Endothelial cell of umbilical vein (primary cell): ENCODE measurements around the gene ITGAX. TPM values are rescaled to one million over a fixed set of nuclear protein-coding genes. Genes with fewer than 3 reads are reported as not detected.

Experiments used
- BruUV-seq: library from RNA; stranded (reverse); fragments of 400-500 nt; replicated peaks from 2 replicates; lab custom pipeline; 2021; lab: Mats Ljungman, UMichigan
- CTCF ChIA-PET: fragments of 300-600, 350-600 bp; sonication (Branson Sonifier 250); formaldehyde crosslinking; loops from one replicate; lab custom pipeline; 2021; ENCODE audit warnings: antibody characterized with exemption, inconsistent platforms; lab: Charles Lee
- POLR2A ChIA-PET: fragments of 300-600, 350-600 bp; sonication (Branson Sonifier 250); formaldehyde crosslinking; loops from one replicate; lab custom pipeline; 2021; ENCODE audit warnings: antibody characterized with exemption, inconsistent platforms; lab: Charles Lee
- DNase-seq: peaks from one replicate; pipeline ENCODE4 v3.0.0-alpha.2; 2011; ENCODE audit warnings: low read depth, low spot score
- FAIRE-seq: peaks from 2 replicates; lab custom pipeline; 2011; peaks lifted over from hg19 to GRCh38; lab: Jason Lieb, UNC
- H2AFZ ChIP-seq: 2 replicates; pipeline ENCODE4 v1.6.0; 2012; ENCODE audit warnings: low read depth, low read length, control low read depth, inconsistent platforms
- H3K27ac ChIP-seq: 2 replicates; pipeline ENCODE4 v1.5.1; 2011; ENCODE audit warnings: low read depth, mild to moderate bottlenecking, control low read depth, low read length, moderate library complexity; ENCODE audit not compliant: insufficient read depth
- H3K27me3 ChIP-seq, 2 experiments: 2 replicates each; pipeline versions ENCODE4 v1.6.0 to v1.6.1; 2011; ENCODE audit warnings: low read length in 2 of 2, mixed read lengths in 1 of 2; ENCODE audit not compliant: control insufficient read depth in 2 of 2, insufficient read depth in 2 of 2
- H3K36me3 ChIP-seq, 2 experiments: 2 replicates in 1 of 2; 3 replicates in 1 of 2; pipeline ENCODE4 v1.5.1; 2011; ENCODE audit warnings: low read length in 2 of 2, mild to moderate bottlenecking in 1 of 2, moderate library complexity in 1 of 2; ENCODE audit not compliant: control insufficient read depth in 2 of 2, insufficient read depth in 2 of 2; ENCODE audit errors: extremely low read depth in 1 of 2
- H3K4me1 ChIP-seq: 3 replicates; pipeline ENCODE4 v1.5.1; 2011; ENCODE audit warnings: mild to moderate bottlenecking, low read length; ENCODE audit not compliant: control insufficient read depth, insufficient read depth; ENCODE audit errors: extremely low read depth
- H3K4me2 ChIP-seq: 2 replicates; pipeline ENCODE4 v1.6.1; 2011; ENCODE audit warnings: low read length, control low read depth, mixed read lengths; ENCODE audit not compliant: insufficient read depth
- H3K4me3 ChIP-seq, 3 experiments: fragments of 200-600 bp in 1 of 3; sonication (generic), shearing (Covaris generic) in 1 of 3; replicated peaks in 1 of 3; 2 replicates each; pipeline ENCODE4 v1.5.1; 2011 to 2016; ENCODE audit warnings: control low read depth in 3 of 3, low read length in 3 of 3, mild to moderate bottlenecking in 2 of 3, inconsistent platforms in 1 of 3, low read depth in 1 of 3, moderate library complexity in 1 of 3; ENCODE audit not compliant: insufficient read depth in 1 of 3
- H3K79me2 ChIP-seq: 2 replicates; pipeline ENCODE4 v1.6.0; 2012; ENCODE audit warnings: low read length, inconsistent platforms; ENCODE audit not compliant: control insufficient read depth, insufficient read depth
- H3K9ac ChIP-seq: replicated peaks from 2 replicates; pipeline ENCODE3; 2011; ENCODE audit warnings: low read length, control low read depth; ENCODE audit not compliant: insufficient read depth; ENCODE audit errors: extremely low read depth
- H3K9me1 ChIP-seq: replicated peaks from 3 replicates; pipeline ENCODE4 v1.6.0; 2011; ENCODE audit warnings: mild to moderate bottlenecking, low read length; ENCODE audit not compliant: control insufficient read depth, insufficient read depth; ENCODE audit errors: extremely low read depth
- H3K9me3 ChIP-seq: replicated peaks from 2 replicates; pipeline ENCODE4 v1.5.1; 2012; ENCODE audit warnings: low read length, inconsistent platforms; ENCODE audit not compliant: control insufficient read depth, insufficient read depth
- H4K20me1 ChIP-seq: replicated peaks from 2 replicates; pipeline ENCODE3; 2011; ENCODE audit warnings: mild to moderate bottlenecking, low read length; ENCODE audit not compliant: control insufficient read depth, insufficient read depth; ENCODE audit errors: extremely low read depth
- EZH2 ChIP-seq: IDR thresholded peaks from 2 replicates; pipeline ENCODE4 v1.6.1; 2012; ENCODE audit warnings: borderline replicate concordance, low read depth, mild to moderate bottlenecking, moderate library complexity, low read length, inconsistent platforms; ENCODE audit not compliant: severe bottlenecking
- FOS ChIP-seq: IDR thresholded peaks from 2 replicates; pipeline ENCODE4 v1.6.1; 2011; ENCODE audit warnings: mild to moderate bottlenecking, low read length, moderate library complexity, borderline replicate concordance; ENCODE audit not compliant: insufficient read depth
- GATA2 ChIP-seq: IDR thresholded peaks from 2 replicates; pipeline ENCODE4 v1.7.0; 2011; ENCODE audit warnings: low read depth, mild to moderate bottlenecking, moderate library complexity, mixed read lengths, low read length; ENCODE audit not compliant: insufficient read length, insufficient read depth
- JUN ChIP-seq: IDR thresholded peaks from 2 replicates; pipeline ENCODE4 v1.6.1; 2011; ENCODE audit warnings: borderline replicate concordance, low read depth; ENCODE audit not compliant: insufficient read length, insufficient read depth
- MYC ChIP-seq: IDR thresholded peaks from one replicate; pipeline ENCODE4 v1.6.1; 2011; ENCODE audit warnings: mild to moderate bottlenecking, low read depth, low read length
- POLR2A ChIP-seq: IDR thresholded peaks from 2 replicates; pipeline ENCODE4 v1.6.1; 2012; ENCODE audit warnings: low read depth, mild to moderate bottlenecking, control low read depth, low read length
- POLR2AphosphoS5 ChIP-seq: IDR thresholded peaks from 2 replicates; pipeline ENCODE4 v1.6.1; 2012; ENCODE audit warnings: low read depth, mild to moderate bottlenecking, control low read depth, low read length, moderate library complexity; ENCODE audit not compliant: insufficient read depth
- dilution Hi-C: fragments of 300-500 bp; cut with MboI; formaldehyde crosslinking; loops from one replicate; pipeline ENCODE4 v1.15.0; 2019; ENCODE audit warnings: low sequenced_read_pairs; ENCODE audit not compliant: extremely low pct_ligation_motif_present
- intact Hi-C: fragments of 100-400 bp; cut with micrococcal nuclease; formaldehyde crosslinking; loops from one replicate; pipeline ENCODE4 v1.10.0; 2022
- polyA plus RNA-seq, 4 experiments: library from polyadenylated mRNA; depleted of rRNA in 3 of 4; stranded (reverse) in 3 of 4; unstranded in 1 of 4; fragments of >200 nt; gene quantifications; 2 replicates each; pipeline versions ENCODE4 v1.2.1 to v1.2.3, GENCODE V29; 2011 to 2012; ENCODE audit warnings: missing spikeins in 1 of 4
- total RNA-seq: library from RNA; stranded (reverse); gene quantifications from 2 replicates; pipeline ENCODE4 v1.2.3, GENCODE V29; 2021
- TF ChIP-seq, protein P1 (sequence below), 2 donors: IDR thresholded peaks; 1 replicate in 1 of 2; 2 replicates in 1 of 2; pipeline ENCODE4 v1.5.1; 2011; ENCODE audit warnings: low read length in 2 of 2, mild to moderate bottlenecking in 2 of 2, moderate library complexity in 2 of 2, control low read depth in 1 of 2, inconsistent platforms in 1 of 2, low read depth in 1 of 2; ENCODE audit not compliant: insufficient read depth in 1 of 2; ENCODE audit errors: extremely low read depth in 1 of 2
- TF ChIP-seq, protein P2 (sequence below): IDR thresholded peaks from 2 replicates; pipeline ENCODE4 v1.6.1; 2011; ENCODE audit not compliant: insufficient read depth, insufficient read length

The ITGAX gene
- total and polyA plus RNA-seq, 2 donors (not counting 3 experiments of a cell fraction or from before 2014, with no cell fraction given), result 0.18 to 1.4 TPM

- dilution Hi-C loops, result no loop called here
- Histone ChIP-seq H3K27ac (no peak overlapping the region), H3K36me3 (no peaks in the 10 kb centered on the region), H4K20me1 (no peaks in the 10 kb centered on the region), H3K9ac (no peak overlapping the region), H3K4me2 (no peak overlapping the region), H3K4me1 (no peaks in the 10 kb centered on the region), H3K9me3 (no peaks in the 10 kb centered on the region), H3K4me3 (no peak overlapping the region), H3K79me2 (no peaks in the 10 kb centered on the region), H2AFZ (no peak overlapping the region), H3K27me3 (no peaks in the 10 kb centered on the region), H3K9me1 (no peaks in the 10 kb centered on the region)
- no TSS peak for BruUV-seq
- POLR2A ChIA-PET, result no interaction called here
- FAIRE-seq, result no peak
- CTCF ChIA-PET, result no interaction called here
- intact Hi-C loops, result no loop called here
- DNase-seq, result no peak
- TF ChIP-seq, protein P1, sequence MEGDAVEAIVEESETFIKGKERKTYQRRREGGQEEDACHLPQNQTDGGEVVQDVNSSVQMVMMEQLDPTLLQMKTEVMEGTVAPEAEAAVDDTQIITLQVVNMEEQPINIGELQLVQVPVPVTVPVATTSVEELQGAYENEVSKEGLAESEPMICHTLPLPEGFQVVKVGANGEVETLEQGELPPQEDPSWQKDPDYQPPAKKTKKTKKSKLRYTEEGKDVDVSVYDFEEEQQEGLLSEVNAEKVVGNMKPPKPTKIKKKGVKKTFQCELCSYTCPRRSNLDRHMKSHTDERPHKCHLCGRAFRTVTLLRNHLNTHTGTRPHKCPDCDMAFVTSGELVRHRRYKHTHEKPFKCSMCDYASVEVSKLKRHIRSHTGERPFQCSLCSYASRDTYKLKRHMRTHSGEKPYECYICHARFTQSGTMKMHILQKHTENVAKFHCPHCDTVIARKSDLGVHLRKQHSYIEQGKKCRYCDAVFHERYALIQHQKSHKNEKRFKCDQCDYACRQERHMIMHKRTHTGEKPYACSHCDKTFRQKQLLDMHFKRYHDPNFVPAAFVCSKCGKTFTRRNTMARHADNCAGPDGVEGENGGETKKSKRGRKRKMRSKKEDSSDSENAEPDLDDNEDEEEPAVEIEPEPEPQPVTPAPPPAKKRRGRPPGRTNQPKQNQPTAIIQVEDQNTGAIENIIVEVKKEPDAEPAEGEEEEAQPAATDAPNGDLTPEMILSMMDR (IDR thresholded peaks at IDR 0.05; ENCODE audit: extremely low read depth in 1 of 2, insufficient read depth in 1 of 2, low read depth in 1 of 2, low read length in 2 of 2), result no peak
- no peak for TF ChIP-seq POLR2AphosphoS5
- no peak for TF ChIP-seq EZH2
- no peak for TF ChIP-seq GATA2
- TF ChIP-seq MYC, result no peak
- TF ChIP-seq, protein P2, sequence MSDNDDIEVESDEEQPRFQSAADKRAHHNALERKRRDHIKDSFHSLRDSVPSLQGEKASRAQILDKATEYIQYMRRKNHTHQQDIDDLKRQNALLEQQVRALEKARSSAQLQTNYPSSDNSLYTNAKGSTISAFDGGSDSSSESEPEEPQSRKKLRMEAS, result no peak
- TF ChIP-seq POLR2A, result no peak
- no peak for TF ChIP-seq FOS
- no peak for TF ChIP-seq JUN
Measured at GRCh38 chr16:31410082-31410481, 55.1 kb downstream of the ITGAX start.
